Measurements from ENCODE around the gene STAM2.
"Not testable (repeated sequence)": the region's sequence is repeated elsewhere in the genome, so short reads cannot be mapped to it uniquely, and the experiment has no call there.

The STAM2 gene

DNA sequence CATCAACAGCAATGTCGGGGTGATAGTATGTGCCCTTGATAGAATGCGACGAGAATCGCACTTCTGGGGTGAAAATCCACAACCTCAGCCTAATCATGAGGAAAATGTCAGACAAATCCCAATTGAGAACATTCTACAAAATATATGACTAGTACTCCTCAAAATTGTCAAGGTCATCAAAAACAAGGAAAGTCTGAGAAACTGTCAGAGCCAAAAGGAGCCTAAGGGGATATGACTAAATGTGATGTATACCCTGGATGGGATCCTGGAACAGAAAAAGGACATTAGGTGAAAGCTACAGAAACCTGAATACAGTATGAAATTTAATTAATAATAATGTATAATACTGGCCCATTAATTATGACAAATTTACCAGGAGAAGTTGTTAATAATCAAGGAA is 69.1 kb downstream of the STAM2 start:
- no peak for DNase-seq (ENCODE audit: low read depth in 2 of 2)

GRCh38 chr2:152103271-152103670 is 72.3 kb downstream of the STAM2 start:
- DNase-seq (ENCODE audit: low read depth in 2 of 2) = no peak

GRCh38 chr2:152100961-152101360 is 74.6 kb downstream of the STAM2 start:
- DNase-seq (ENCODE audit: low read depth in 2 of 2) = no peak

DNA sequence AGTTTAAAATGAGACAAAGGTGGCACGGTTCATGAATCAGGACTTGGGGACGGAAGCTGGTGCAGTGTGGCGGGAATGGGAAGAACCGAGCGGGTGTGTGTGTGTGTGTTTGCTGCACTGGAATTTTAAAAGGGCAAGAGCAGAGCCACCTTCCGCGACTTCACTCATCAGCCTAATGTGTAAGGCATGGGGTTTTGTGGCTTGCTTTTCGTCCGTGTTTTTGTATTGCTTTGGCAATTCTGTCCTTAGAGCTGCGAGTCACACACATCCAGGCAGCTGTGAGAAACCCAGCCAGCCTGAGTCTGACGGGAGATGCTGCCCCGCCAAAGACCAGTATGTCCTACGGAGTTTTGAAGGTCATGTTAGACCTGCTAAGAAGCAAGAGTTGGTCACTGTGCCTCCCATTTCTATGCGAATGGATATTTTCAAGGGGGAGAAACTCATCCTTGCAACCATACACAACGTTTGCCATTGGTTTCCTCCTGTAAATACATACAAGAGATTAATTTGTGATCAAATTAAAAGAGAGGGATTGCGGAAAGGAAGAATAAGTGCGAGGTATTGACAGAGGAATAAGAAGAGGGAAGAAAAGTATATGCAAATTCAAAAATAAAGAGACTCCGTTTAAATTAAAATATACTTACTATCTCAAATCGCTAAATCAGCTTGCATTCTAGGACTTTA is 76.1 kb downstream of the STAM2 start:
- no peak for DNase-seq (ENCODE audit: low read depth in 2 of 2)

GRCh38 chr2:152098496-152099366 is 76.8 kb downstream of the STAM2 start, which contains the start of gene CACNB4:
Gene CACNB4 (minus strand): TSS chr2:152099044.
- no peak for DNase-seq (ENCODE audit: low read depth in 2 of 2)

DNA sequence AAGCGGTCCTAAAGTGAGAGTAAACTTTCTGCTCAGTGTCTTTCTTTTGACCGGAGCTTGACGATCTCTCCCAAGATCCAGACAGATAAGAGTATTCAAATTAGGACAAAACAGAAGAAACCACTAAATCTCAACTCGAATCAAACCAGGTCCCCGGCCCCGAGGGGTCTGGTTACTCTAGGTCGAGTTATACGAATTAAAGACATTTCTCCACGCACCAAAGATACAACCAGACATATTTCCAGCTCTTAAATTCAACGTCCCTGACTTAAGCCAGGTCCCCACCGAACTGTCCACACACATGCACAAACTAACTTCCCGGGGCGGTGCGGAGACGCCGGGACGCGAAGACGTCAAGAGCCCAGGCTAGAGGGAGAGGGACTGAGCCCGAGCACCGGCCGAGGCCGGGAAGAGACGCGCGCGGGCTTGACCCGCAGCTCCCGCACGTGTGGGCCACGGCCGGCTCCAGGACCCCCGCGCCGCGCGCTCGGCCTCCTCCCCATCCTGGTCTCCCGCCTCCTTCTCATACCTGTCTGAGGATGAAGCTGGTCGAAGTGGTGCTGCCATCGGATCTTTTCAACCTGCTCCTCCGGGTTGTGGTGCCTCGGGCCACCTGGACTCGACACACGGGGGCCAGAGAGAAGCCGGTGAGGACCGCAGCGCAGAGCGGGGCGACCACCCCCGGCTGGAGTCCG is 77.6 kb downstream of the STAM2 start:
- DNase-seq (ENCODE audit: low read depth in 2 of 2) = no peak

DNA sequence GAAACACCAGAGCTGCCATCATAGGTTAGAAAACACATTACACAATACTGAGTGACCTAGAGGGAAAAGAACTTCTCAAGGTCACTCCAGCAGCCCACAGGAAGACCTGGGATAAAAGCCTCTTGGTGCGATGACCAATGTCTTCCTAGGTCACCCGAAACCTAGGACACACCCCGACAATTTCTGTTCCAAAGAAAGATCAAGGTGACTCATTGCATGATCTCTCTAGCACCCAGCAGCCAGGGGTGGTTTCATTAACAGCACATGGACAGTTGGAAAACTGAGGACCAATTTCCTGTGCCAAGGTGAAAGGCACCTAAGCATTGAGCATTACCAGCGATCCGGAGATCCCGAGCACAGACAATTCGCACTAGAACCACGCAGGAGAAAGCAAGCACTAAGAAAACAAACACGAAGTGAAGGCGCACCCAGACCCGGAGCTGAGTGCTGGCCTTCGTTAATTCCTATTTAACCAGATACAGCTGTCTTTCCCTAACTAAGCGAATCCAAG is 78.2 kb downstream of the STAM2 start:
- DNase-seq (ENCODE audit: low read depth in 2 of 2) = no peak

GRCh38 chr2:152095146-152095545 is 80.4 kb downstream of the STAM2 start:
- no peak for DNase-seq (ENCODE audit: low read depth in 2 of 2)

DNA sequence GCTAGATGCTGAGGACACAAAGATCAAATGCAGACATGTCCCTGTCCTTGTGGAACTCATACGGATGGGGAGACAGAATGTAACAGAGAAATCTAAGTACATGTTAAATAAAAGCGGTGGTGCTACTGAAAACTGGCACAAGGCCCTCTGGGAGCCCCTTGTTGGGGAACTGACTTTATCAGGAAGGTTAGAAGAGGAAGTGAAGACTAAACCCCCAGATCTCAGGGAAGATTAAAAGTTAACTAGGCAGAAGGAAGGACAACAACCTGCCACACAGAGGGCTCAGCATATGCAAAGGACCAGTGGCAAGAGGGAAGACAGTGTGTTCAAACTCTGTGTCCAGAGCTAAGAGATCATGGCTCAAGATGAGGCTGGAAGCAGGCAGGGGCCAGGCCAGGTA is 81.5 kb downstream of the STAM2 start:
- no peak for DNase-seq (ENCODE audit: low read depth in 2 of 2)

- no peak for DNase-seq (ENCODE audit: low read depth in 2 of 2)
Measured at GRCh38 chr2:152093464-152093863, 82.1 kb downstream of the STAM2 start.

- DNase-seq (ENCODE audit: low read depth in 2 of 2) = no peak
Measured at GRCh38 chr2:152092095-152092494, 83.5 kb downstream of the STAM2 start.

GRCh38 chr2:152090726-152091125 is 84.8 kb downstream of the STAM2 start:
- not testable (repeated sequence) for DNase-seq (ENCODE audit: low read depth in 2 of 2)

DNA sequence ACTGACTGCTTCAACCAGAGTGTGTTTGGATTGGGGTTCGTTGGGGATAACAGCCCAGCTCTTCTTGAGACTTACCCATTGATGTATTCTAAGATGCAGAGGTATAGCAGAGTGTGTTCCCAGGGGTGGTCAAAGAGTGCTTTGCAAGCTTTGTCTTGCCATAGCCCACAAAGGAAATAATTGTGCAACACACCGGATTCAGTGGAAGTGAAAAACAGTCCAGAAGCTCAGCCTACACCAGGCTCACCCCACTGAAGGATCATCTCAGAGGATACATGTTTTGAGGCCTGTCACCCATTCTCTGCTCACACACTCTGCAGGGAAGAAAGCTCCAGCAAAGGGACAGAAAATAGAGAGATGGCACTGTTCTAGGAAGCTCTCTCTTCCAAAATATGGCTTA is 86.3 kb downstream of the STAM2 start:
- DNase-seq (ENCODE audit: low read depth in 2 of 2) = no peak

DNA sequence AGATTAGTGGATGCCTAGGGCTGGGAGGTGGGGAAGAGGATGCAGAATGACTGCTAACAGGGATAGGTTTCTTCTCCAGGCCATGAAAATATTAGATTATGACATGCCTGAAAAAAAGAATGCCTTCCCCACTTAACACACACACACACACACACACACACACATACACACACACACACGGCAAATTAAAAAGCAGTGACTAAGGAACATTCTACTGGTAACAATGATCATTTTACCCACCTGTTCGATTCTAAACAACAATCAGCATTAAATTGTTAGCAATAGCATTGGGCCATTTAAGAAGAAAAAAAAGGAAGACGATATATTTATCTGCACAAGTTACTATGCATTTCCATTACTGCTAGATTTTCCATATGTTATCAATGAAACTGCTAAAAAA is 87.6 kb downstream of the STAM2 start:
- no peak for DNase-seq (ENCODE audit: low read depth in 2 of 2)

DNA sequence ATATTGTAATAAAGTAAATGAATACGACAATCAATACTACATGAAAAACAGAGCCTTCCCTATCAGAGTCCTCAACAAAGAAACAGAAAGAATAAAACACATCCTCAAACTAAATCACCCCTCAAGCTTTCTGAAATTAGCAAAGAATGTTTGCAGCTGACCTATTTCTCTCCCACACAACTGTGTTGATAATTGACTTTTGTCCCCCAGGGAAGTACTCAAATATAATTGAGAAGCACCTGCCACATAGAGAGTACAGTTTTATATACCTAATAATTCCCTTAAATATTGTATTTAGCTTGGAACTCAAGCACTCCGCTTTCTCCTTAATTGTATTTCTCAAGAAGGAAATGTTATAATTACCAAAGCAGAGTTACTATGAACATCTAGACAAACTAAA is 89.3 kb downstream of the STAM2 start:
- DNase-seq (ENCODE audit: low read depth in 2 of 2) = no peak

- no peak for DNase-seq (ENCODE audit: low read depth in 2 of 2)
Measured at GRCh38 chr2:152084076-152084475, 91.5 kb downstream of the STAM2 start.

- DNase-seq (ENCODE audit: low read depth in 2 of 2) = no peak
Measured at GRCh38 chr2:152083202-152083875, 92.2 kb downstream of the STAM2 start.

GRCh38 chr2:152078662-152079061 is 96.9 kb downstream of the STAM2 start:
- DNase-seq (ENCODE audit: low read depth in 2 of 2) = no peak

DNA sequence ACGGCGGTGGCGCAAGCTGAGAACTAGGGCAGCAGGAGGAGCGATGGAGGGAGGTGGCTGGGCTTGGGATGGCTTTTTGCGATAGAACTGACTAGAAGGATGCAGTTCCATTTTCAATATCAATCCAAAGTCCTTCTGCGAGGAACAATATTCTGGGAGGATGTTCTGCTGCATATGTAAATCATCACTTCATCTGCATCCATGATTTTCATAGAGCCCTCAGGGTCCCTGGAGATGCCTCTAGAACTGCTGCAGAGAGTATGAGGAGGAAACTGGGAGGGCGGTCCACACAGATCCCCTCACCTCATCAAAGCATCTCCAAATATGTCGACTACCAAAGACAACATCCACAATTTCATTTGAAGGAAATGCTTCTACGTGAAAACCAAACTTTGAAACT is 97.5 kb downstream of the STAM2 start:
- DNase-seq (ENCODE audit: low read depth in 2 of 2) = no peak

- no peak for DNase-seq (ENCODE audit: low read depth in 2 of 2)
Measured at GRCh38 chr2:152075461-152076050, 100.0 kb downstream of the STAM2 start.

DNA sequence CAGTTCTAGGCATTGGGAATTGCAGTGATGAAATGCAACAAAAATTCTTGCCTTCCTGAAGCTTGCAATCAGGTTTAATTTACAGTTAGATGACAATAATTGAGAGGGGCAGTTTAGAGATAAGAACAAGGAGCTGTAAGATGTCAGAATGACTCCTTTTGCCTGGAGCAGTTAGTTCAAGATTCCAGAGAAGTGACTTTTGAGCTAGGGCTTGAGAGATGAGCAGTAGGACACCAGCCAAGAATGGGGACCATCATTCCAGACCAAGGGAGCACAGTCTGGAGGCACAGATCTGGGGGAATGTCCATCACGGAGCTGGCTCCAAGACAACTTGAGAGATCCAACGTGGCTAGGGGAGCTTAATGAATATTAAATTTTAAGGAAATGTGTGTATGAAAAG is 103.6 kb downstream of the STAM2 start:
- DNase-seq (ENCODE audit: low read depth in 2 of 2) = no peak
